ENCODE results near the gene IL17RC. TPM values are rescaled to one million over a fixed set of nuclear protein-coding genes. Genes with fewer than 3 reads are reported as not detected.

The IL17RC gene
- total RNA-seq, 1 donor from 2014 or later, result 3.1 TPM

DNA sequence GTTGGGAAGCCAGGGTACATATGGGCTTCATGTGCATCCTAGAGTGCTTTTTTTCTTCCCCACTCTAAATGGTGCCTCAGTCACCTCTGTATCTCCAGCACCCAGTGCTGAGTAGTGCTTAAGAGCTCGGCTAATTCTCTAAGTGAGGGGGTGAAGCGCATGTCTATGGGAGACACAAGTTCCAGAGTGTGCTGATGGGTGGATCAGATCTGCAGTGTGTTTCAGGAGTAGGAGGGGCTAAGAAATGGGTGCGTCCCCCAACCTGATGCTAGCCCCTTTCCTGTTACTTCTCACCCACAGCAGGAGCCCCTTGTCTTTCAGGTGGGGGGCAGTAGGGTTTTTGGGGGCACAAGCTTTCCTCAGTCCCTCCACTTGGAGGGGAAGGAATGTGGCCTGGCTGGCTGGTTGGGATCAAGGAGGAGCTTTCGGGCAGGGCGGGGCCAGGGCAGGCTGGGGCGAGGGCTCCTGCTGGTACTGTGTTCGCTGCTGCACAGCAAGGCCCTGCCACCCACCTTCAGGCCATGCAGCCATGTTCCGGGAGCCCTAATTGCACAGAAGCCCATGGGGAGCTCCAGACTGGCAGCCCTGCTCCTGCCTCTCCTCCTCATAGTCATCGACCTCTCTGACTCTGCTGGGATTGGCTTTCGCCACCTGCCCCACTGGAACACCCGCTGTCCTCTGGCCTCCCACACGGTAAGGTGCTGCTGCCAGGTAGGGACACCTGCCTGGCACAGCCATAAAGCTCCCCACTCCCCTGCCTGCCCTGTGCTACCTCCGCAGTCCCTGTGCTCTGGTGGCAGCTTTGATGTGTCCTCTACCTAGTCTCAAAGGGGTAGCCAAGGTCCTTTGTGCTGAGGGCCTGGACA lies 14.3 kb upstream of the IL17RC start, which contains the start of gene IL17RE:
Gene IL17RE (plus strand): TSS at position 477 of the 866 bp plus-strand sequence. CDS start 85 bp downstream, at position 562.
- no peak within 1 kb of the TSS for H3K9ac ChIP-seq
- H3K79me2 ChIP-seq (ENCODE audit: low read depth), result no peaks in the 10 kb centered on the region
- H3K27me3 Mint-ChIP-seq (ENCODE audit: insufficient read depth, low read depth), result peaks cover 2% of the 10 kb centered on the region
- H3K4me2 ChIP-seq, result no peak within 1 kb of the TSS
- peaks cover 7% of the 10 kb centered on the region for H3F3A ChIP-seq (ENCODE audit: low read depth)
- H3K4me1 Mint-ChIP-seq, result peaks cover 9% of the 10 kb centered on the region
- no peaks in the 10 kb centered on the region for H3K9me3 Mint-ChIP-seq
- H3K27ac ChIP-seq, result no peak within 1 kb of the TSS
- H3K36me3 ChIP-seq, result no peaks in the 10 kb centered on the region
- no peak within 1 kb of the TSS for H3K4me3 ChIP-seq
- H3K27ac Mint-ChIP-seq, result peak within 1 kb of the TSS; percentile 85
- no peak for TF ChIP-seq EZH2phosphoT487 (IDR thresholded peaks at IDR 0.05)
- TF ChIP-seq CTCF (IDR thresholded peaks at IDR 0.05), result no peak
- no peak for TF ChIP-seq EZH2 (IDR thresholded peaks at IDR 0.05)
- no peaks in the 10 kb centered on the region for H4K20me1 ChIP-seq (ENCODE audit: low read depth)
- H3K27me3 ChIP-seq, result no peaks in the 10 kb centered on the region
- no peaks in the 10 kb centered on the region for H3K4me1 ChIP-seq
- no peaks in the 10 kb centered on the region for H3K9me3 ChIP-seq (ENCODE audit: low read depth)
- no peak within 1 kb of the TSS for H3K4me3 Mint-ChIP-seq
- no peaks in the 10 kb centered on the region for H3K36me3 Mint-ChIP-seq
- H2AFZ ChIP-seq (replicated peaks), result peak within 1 kb of the TSS; percentile 39
- peak; percentile 31 for DNase-seq (ENCODE audit: low spot score)

GRCh38 chr3:9903238-9903624 lies 13.7 kb upstream of the IL17RC start:
- Histone ChIP-seq H3K36me3 (no peaks in the 10 kb centered on the region), H3K4me1 (no peaks in the 10 kb centered on the region), H4K20me1 (ENCODE audit: low read depth) (no peaks in the 10 kb centered on the region), H3K27me3 (no peaks in the 10 kb centered on the region), H3K27ac (no peak overlapping the region), H3K4me2 (no peak overlapping the region), H3F3A (ENCODE audit: low read depth) (peaks cover under 1% of the 10 kb centered on the region), H3K9ac (no peak overlapping the region), H2AFZ (replicated peaks) (no peak overlapping the region), H3K79me2 (ENCODE audit: low read depth) (no peaks in the 10 kb centered on the region), H3K9me3 (ENCODE audit: low read depth) (no peaks in the 10 kb centered on the region), H3K4me3 (no peak overlapping the region)
- H3K27ac Mint-ChIP-seq, result peak overlapping the region; percentile 85
- TF ChIP-seq EZH2 (IDR thresholded peaks at IDR 0.05), result no peak
- no peaks in the 10 kb centered on the region for H3K36me3 Mint-ChIP-seq
- H3K9me3 Mint-ChIP-seq, result no peaks in the 10 kb centered on the region
- no peak overlapping the region for H3K4me3 Mint-ChIP-seq
- peaks cover 5% of the 10 kb centered on the region for H3K27me3 Mint-ChIP-seq (ENCODE audit: insufficient read depth, low read depth)
- no peak for DNase-seq (ENCODE audit: low spot score)
- peaks cover 9% of the 10 kb centered on the region for H3K4me1 Mint-ChIP-seq

DNA sequence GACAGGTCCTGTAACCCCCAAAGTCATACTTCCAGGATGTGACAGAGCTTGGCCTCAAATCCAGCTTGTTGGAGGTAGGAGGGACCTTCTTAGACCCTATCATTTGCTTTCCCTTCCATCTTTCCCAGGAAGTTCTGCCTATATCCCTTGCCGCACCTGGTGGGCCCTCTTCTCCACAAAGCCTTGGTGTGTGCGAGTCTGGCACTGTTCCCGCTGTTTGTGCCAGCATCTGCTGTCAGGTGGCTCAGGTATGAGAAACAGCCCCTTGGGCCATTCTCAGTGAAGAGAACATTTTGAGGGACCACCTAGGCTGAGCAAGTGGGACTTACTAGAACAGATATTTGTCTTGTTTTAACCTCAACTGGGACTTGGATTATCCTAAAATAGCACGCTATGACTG lies 13.0 kb upstream of the IL17RC start:
- no peaks in the 10 kb centered on the region for H3K79me2 ChIP-seq (ENCODE audit: low read depth)
- no peak overlapping the region for H3K27ac ChIP-seq
- H3K4me1 ChIP-seq, result no peaks in the 10 kb centered on the region
- H3K9me3 ChIP-seq (ENCODE audit: low read depth), result no peaks in the 10 kb centered on the region
- Mint-ChIP-seq H3K4me1 (peaks cover 9% of the 10 kb centered on the region), H3K4me3 (no peak overlapping the region), H3K27ac (no peak overlapping the region), H3K27me3 (ENCODE audit: insufficient read depth, low read depth) (peaks cover 5% of the 10 kb centered on the region), H3K36me3 (no peaks in the 10 kb centered on the region), H3K9me3 (no peaks in the 10 kb centered on the region)
- H2AFZ ChIP-seq (replicated peaks), result no peak overlapping the region
- TF ChIP-seq EZH2phosphoT487 (IDR thresholded peaks at IDR 0.05), result no peak
- TF ChIP-seq CTCF (IDR thresholded peaks at IDR 0.05), result no peak
- TF ChIP-seq EZH2 (IDR thresholded peaks at IDR 0.05), result no peak
- no peaks in the 10 kb centered on the region for H3F3A ChIP-seq (ENCODE audit: low read depth)
- H3K36me3 ChIP-seq, result no peaks in the 10 kb centered on the region
- H3K9ac ChIP-seq, result no peak overlapping the region
- H3K4me2 ChIP-seq, result no peak overlapping the region
- DNase-seq (ENCODE audit: low spot score), result no peak
- H3K4me3 ChIP-seq, result no peak overlapping the region
- no peaks in the 10 kb centered on the region for H3K27me3 ChIP-seq
- no peaks in the 10 kb centered on the region for H4K20me1 ChIP-seq (ENCODE audit: low read depth)

- Histone ChIP-seq H3F3A (ENCODE audit: low read depth) (no peaks in the 10 kb centered on the region), H3K27me3 (no peaks in the 10 kb centered on the region), H3K79me2 (ENCODE audit: low read depth) (no peaks in the 10 kb centered on the region), H2AFZ (replicated peaks) (no peak overlapping the region), H4K20me1 (ENCODE audit: low read depth) (no peaks in the 10 kb centered on the region), H3K4me2 (no peak overlapping the region), H3K4me3 (no peak overlapping the region), H3K9ac (no peak overlapping the region), H3K27ac (no peak overlapping the region), H3K4me1 (no peaks in the 10 kb centered on the region), H3K36me3 (no peaks in the 10 kb centered on the region), H3K9me3 (ENCODE audit: low read depth) (no peaks in the 10 kb centered on the region)
- DNase-seq (ENCODE audit: low spot score), result no peak
- peaks cover 12% of the 10 kb centered on the region for H3K4me1 Mint-ChIP-seq
- H3K36me3 Mint-ChIP-seq, result no peaks in the 10 kb centered on the region
- H3K4me3 Mint-ChIP-seq, result no peak overlapping the region
- peaks cover 5% of the 10 kb centered on the region for H3K27me3 Mint-ChIP-seq (ENCODE audit: insufficient read depth, low read depth)
- H3K9me3 Mint-ChIP-seq, result no peaks in the 10 kb centered on the region
- TF ChIP-seq CTCF (IDR thresholded peaks at IDR 0.05) (no peak), EZH2phosphoT487 (IDR thresholded peaks at IDR 0.05) (no peak), EZH2 (IDR thresholded peaks at IDR 0.05) (no peak)
- no peak overlapping the region for H3K27ac Mint-ChIP-seq
Observed at GRCh38 chr3:9906480-9906879, 10.4 kb upstream of the IL17RC start.
